DMS153 (cell line): Measurements from ENCODE around the gene IGFBP4.

Experiments
- DNase-seq: peaks from one replicate; lab custom pipeline; 2025; lab: John Stamatoyannopoulos, UW

The IGFBP4 gene

DNA sequence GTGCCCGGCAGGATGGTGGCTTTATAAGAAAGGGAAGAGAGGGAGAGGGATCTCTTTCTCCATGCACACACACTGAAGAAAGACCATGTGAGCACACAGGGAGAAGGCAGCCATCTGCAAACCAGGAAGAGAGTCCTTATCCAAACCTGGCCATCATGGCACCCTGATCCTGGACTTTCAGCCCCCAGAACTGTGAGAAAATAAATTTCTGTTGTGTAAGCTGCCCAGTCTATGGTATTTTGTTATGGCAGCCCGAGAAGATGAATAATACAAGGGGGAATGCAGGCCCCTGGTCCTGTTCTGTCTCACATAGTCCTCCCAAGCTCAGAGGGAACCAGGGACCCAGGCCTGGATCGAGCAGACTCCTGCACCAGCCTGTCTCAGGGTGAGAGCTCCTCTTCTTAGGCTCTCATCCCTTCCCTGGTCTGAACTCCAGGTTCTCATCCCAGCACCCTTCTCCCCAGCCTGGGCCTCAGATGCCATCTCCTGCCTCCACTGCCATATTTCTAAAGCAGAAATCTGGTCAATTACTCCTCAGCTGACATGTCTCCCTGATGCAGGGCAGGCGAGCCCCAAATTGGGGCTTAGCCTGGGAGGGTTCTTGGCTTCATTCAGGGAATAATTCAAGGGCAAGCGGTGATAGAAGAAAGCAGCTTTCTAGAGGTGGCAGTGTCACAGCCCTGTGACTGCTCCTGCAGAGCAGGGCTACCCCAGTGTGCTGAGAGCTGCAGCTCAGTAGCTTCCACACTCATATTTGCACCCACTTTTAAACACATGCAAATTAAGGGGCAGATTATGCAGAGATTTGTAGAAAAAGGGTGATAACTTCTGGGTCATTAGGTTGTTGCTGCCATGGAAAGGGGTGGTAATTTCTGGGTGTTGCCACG, 28.8 kb downstream of the IGFBP4 start:
- no peak for DNase-seq

GRCh38 chr17:40472733-40473452, 29.6 kb downstream of the IGFBP4 start:
- no peak for DNase-seq

DNA sequence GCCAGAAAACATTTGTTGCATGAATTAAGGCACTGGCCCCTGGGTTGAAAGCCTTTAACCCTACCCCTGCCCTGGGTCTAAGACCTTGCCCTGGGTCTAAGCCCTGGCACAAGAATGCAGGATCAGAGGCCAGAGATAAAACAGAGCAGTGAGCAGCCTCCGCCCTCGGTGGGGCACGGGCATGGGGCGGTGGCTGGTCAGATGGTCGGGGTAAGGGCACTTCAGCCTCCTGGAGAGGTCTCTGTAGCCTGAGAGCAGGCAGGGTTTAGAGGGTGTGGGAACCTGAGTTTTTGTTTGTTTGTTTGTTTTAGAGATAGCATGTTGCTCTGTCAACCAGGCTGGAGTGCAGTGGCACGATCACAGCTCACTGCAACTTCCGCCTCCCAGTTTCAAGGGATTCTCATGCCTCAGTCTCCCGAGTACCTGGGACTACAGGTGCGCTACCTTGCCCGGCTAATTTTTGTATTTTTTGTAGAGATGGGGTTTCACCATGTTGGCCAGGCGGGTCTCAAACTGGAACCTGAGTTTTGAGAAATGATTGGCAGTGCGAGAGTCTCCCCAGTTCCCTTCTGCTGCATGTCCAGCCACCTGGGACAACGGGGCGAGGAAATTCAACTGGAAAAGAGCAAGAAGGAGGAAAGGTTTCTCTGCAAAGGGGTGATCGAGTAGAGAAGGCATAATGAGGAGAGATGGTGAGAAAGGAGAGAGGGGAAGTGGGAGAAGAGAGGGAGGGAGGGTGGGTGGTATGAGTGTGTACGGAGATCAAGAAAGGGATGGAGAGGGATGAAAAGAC, 30.5 kb downstream of the IGFBP4 start:
- no peak for DNase-seq

- DNase-seq: no peak
Observed at GRCh38 chr17:40474419-40475002, 31.3 kb downstream of the IGFBP4 start.

DNA sequence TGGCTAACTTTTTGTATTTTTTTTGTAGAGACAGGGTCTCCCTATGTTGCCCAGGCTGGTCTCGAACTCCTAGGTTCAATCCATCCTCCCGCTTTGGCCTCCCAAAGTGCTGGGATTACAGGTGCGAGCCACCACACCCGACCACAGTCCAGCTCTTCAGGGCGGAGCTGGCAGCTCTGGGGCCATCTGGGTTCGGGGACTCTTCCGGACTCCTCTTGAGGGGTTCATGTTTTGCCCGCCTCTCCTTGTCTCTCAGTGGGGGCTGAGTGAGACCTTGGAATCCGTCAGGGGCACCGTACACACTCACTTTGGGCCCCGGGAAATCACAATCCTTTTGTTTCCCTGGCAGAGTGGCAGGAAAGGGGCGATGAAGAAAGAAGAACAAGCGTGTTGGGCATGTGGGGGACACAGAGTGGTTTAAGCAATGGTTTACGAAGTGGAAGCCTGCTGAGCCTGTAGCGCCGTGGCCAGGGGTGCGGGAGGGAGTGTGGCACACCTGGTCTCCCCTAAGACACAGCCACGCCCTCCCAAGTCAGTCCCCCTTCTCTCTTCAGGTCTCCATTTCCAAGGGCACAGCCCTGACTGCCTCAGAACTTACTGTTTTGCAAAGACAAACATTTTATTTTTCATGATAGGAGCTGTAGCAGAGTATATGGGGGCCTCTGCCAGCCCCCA, 32.1 kb downstream of the IGFBP4 start:
- DNase-seq: no peak

DNA sequence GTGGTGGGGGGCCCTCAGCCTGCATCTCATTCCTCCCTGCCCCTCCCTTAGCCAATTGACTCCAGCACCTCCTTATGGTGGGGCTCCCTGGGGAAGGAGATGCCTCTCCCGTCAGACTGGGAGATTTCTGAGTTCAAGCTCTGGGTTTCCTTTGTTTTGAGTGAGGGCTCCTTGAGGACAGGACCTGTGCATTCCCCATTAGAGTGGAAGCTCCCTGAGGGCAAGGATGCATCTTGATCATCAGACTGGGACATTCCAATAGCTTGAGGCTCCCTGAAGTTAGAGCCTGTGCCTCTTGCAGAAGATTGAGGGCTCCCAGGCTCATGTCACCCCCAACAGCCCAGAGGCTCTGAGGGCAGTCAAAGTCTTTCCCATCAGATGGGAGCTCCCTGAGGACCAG, 34.5 kb downstream of the IGFBP4 start:
- DNase-seq: no peak

- no peak for DNase-seq
Observed at GRCh38 chr17:40478486-40478885, 35.2 kb downstream of the IGFBP4 start.

GRCh38 chr17:40479754-40480480, 36.7 kb downstream of the IGFBP4 start:
- no peak for DNase-seq

- DNase-seq: peak; percentile 67
Observed at GRCh38 chr17:40480501-40481003, 37.3 kb downstream of the IGFBP4 start.

DNA sequence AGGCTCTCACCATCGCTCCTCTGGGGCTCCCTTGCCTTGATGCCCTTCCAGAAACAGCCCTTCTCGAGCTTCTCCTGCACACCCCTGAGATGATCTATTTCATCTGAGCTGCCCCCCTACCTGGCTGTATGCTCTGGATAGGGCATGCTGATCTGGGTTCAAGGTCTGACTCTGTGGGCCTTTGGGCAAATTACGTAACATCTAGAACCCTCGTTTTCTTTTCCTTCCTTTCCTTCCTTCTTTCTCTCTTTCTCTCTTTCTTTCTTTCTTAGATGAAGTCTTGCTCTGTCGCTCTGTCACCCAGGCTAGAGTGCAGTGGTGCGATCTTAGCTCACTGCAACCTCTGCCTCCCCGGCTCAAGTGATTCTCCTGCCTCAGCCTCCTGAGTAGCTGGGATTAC, 37.9 kb downstream of the IGFBP4 start:
- DNase-seq: no peak

GRCh38 chr17:40482722-40483121, 39.5 kb downstream of the IGFBP4 start:
- no peak for DNase-seq

- no peak for DNase-seq
Observed at GRCh38 chr17:40483679-40484078, 40.4 kb downstream of the IGFBP4 start.

DNA sequence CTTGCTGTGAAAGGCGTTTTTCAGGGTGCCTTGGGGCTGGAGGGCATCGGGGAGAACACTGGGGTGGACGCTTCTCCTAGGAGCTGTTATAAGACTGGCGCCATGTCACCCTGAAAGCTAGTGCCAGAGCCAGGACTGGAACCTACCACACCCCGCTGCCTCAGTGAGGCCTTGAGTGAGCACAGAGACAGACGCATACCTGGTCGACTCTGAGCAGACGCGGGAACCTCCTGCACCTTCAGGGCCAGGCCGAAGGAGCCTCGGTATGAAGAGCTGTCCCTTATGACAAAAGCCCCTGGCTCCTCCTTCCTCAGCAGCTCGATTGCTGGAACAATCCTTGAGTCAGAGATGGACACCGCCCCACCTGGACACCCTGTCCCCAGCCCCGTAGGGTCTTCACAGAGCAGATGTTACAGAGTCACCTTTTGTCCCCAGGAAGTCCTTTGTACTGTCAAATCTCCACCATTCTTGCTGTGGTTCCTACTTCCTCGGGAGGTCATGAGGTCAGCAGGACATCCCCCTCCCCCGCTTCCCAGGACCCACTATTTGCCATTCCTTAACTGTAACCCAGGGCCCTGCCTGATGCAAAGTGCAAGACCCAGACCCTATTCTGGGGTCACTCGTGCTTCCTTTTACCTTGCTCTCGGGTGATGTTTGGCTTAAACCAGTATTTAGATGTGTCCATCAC, 41.2 kb downstream of the IGFBP4 start:
- DNase-seq: no peak

DNA sequence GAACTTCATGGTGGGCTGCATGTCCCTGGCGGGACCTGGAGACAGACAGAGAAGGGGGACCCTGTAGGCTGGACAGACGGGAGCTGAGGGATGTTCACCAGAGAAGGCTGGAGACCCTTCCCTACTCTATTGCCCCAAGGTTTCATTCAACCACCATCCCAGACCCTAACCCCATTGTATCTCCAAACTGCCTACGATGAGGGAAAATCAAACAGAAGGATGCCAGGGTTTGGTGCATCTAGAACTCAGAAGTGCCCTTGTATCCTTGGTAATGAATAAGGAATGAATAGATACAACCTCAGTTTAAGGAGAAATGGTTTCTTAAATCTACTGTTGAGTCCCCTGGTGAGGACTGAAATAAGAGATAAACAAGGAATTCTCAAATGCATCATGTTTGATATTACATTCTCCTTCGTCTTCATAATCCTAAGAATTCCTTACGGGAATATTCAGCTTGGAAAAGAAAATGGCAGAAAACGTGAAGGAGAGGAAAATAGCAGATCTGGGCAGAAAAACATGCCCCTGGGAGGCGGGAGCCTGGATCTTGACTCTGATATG, 41.8 kb downstream of the IGFBP4 start:
- DNase-seq: no peak

GRCh38 chr17:40485851-40486521, 42.7 kb downstream of the IGFBP4 start:
- DNase-seq: peak; percentile 37

- DNase-seq: no peak
Observed at GRCh38 chr17:40486522-40487370, 43.5 kb downstream of the IGFBP4 start.

DNA sequence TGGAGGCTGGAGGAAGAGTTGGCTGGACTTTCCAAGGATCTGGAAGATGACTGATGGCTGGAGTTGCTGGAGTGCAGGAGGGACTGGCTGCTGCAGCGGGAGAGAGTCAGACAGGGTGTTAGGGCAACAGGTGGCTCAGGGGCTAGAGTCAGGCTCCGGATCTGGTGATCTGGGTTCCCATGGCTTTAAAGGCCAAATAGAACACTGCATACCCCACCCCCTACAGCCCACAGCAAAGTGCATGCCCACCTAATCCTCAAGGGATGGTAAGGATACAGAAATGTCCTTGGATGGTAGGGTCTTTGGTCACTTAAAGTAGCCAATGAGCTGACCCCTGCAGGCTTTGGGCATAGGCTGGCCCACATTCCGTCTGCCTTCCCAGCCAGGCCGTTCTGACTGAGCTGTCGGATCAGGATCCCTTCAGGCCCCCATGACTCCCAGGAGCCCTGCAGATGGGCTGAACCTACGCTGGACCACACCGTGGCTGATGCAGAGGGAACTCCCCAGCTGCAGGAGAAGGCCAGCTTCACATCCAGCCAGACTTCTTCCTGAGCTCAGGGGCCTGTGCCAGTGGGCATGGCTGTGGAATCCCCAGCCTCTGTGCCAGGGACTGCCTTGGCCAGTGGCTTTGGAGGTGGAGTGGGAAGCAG, 44.2 kb downstream of the IGFBP4 start:
- no peak for DNase-seq
